GM10248 (cell line): ENCODE results near the gene BRD9.
"Not testable (repeated sequence)": the region's sequence is repeated elsewhere in the genome, so short reads cannot be mapped to it uniquely, and the experiment has no call there.

ENCODE experiments used
- CTCF ChIA-PET: fragments of 300-600 bp; sonication (Branson Sonifier 250); formaldehyde crosslinking; extraction: SDS; loops from one replicate; lab custom pipeline; 2021; ENCODE audit warnings: antibody characterized with exemption; lab: Yijun Ruan, JAX
- POLR2A ChIA-PET: fragments of 350-650 bp; sonication (Branson Sonifier 250); formaldehyde crosslinking; extraction: SDS; loops from one replicate; lab custom pipeline; 2020; ENCODE audit warnings: antibody characterized with exemption; lab: Yijun Ruan, JAX
- DNase-seq: peaks from one replicate; pipeline ENCODE4 v3.0.0; 2012; ENCODE audit errors: extremely low spot score
- TF ChIP-seq, protein P1 (sequence below): IDR thresholded peaks from 2 replicates; pipeline ENCODE4 v1.5.1; 2012; ENCODE audit warnings: mild to moderate bottlenecking, low read depth; ENCODE audit errors: extremely low read depth, missing control alignments, control extremely low read depth

Gene BRD9

DNA sequence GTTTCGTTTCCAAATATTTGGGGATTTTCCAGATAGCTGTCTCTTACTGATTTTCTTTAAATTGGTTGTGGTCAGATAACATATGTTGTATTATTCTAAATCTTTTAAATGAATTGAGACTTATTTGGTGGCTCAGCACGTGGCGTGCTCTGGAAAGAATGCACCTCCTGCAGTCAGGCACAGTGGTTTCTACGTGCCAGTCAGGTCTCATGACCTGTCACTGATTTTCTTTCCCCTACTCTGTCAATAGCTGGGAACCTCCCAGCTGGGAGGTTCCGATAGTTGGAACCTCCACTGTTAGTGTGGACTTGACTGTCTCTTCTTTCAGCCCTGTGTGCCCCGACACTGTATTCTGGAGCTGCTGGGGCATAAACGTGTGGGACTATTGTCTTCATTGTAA, 27.7 kb upstream of the BRD9 start:
- ChIA-PET CTCF (interaction anchor here (1.0 to 2.8 kb wide), 4 partner anchors 14 to 725 kb away, joined by 3 to 7 read pairs (median 6); no protein-coding TSS in a partner anchor), POLR2A (no interaction called here)
- TF ChIP-seq, protein P1, sequence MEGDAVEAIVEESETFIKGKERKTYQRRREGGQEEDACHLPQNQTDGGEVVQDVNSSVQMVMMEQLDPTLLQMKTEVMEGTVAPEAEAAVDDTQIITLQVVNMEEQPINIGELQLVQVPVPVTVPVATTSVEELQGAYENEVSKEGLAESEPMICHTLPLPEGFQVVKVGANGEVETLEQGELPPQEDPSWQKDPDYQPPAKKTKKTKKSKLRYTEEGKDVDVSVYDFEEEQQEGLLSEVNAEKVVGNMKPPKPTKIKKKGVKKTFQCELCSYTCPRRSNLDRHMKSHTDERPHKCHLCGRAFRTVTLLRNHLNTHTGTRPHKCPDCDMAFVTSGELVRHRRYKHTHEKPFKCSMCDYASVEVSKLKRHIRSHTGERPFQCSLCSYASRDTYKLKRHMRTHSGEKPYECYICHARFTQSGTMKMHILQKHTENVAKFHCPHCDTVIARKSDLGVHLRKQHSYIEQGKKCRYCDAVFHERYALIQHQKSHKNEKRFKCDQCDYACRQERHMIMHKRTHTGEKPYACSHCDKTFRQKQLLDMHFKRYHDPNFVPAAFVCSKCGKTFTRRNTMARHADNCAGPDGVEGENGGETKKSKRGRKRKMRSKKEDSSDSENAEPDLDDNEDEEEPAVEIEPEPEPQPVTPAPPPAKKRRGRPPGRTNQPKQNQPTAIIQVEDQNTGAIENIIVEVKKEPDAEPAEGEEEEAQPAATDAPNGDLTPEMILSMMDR, result no peak
- no peak for DNase-seq

DNA sequence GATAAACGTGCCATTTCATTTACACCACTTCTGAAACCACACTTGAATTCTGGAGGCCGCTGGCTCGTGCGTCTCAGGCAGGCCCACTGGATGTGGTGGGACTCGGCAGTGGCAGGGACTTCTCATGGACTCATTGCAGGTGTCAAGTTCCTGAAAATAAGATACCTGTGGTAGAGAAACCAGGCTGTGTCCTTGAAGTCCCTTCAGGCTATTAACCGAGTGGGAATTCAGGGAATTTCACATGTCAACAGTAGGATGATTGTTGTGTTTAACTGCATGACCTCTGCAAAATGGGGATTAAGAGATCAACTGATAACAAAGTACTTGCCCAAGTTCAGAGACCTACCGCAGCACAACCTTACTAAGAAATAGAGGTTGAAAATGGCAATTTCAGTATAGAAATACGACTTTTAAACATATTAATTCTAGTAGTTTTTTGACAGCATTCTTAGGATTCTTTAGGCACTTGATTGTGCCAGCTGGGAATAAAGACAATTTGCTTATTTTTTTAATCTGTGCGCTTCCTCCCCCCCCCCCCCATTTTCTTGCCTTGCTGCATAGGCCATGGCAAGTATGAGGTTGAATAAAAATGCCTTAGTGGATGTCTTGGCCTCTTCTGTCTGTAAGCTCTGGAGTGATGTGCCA, 26.9 kb upstream of the BRD9 start:
- TF ChIP-seq, protein P1, result no peak
- DNase-seq, result no peak
- ChIA-PET POLR2A (no interaction called here), CTCF (interaction anchor here (1.0 to 2.8 kb wide), 5 partner anchors 13 to 726 kb away, joined by 3 to 7 read pairs (median 6); no protein-coding TSS in a partner anchor)

DNA sequence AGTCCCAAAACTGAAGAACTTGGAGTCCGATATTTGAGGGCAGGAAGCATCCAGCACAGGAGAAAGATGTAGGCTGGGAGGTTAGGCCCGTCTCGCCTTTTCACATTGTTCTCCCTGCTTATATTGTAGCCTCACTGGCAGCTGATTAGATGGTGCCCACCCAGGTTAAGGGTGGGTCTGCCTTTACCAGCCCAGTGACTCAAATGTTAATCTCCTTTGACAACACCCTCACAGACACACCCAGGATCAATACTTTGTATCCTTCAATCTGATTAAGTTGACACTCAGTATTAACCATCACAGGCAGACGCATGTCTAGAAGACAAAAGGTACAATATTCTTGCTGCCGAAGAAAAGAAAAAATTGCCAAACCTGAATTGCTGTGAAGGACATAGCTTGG, 26.1 kb upstream of the BRD9 start:
- DNase-seq, POLR2A ChIA-PET: not testable (repeated sequence)
- CTCF ChIA-PET, result interaction anchor here (1.4 to 2.8 kb wide), 2 partner anchors 16 to 23 kb away, joined by 5 to 7 read pairs; no protein-coding TSS in a partner anchor

DNA sequence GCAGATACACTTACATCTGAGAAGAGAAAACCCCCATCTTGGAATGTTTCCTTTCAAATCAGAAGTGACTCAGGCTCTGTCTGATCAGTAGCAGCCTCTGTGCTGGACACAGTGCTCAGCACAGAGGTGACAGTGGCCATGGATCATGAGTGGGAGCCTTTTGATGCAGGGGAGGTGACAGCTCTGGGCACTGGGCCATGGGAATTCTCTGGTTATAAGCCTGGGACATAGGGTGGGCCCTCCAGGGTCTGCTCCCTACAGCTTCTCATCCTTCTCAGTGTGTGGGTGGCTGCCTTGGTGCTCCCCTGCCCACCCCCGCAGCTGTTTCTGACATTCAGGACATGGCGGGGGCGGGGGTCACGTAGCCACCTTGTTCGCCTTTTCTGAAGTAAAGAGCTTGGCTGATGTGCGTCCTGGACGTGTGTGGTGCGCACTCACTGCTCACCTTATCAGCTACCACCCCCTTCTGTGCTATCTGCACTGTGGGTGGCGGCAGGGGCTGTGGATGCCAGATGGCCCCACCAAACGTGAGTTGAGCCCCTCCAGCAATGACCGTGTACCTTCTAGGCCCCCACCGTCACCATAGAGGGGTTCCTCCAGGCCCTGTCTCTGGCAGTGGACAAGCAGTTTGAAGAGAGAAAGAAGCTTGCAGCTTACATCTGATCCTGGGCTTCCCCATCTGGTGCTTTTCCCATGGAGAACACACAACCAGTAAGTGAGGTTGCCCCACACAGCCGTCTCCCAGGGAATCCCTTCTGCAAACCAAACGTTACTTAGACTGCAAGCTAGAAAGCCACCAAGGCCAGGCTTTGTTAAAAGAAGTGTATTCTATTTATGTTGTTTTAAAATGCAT, 24.1 kb upstream of the BRD9 start:
- CTCF ChIA-PET, result interaction anchor here (1.1 to 1.3 kb wide), 2 partner anchors 13 to 15 kb away, joined by 5 read pairs; no protein-coding TSS in a partner anchor
- TF ChIP-seq, protein P1, result no peak
- POLR2A ChIA-PET, result no interaction called here
- DNase-seq, result no peak

DNA sequence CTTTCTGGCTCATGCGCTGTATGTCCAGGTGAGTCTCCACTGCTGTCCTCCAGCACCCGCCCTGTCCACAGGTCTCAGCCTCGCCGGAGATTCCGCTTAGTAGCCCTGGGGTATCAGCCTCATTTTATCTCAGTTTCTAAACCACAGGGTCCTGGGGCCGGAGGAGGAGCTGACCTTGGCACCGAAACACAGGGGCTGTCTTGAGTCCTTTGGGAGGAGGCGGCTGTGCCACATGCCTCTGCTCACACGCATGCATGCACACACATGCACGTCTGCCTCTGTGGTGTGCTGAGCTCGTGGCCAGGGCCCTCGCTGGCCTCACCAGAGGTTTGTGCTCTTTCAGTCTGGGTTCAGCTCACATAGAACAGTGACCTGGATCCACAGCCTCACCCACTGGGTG, 23.3 kb upstream of the BRD9 start:
- DNase-seq, result no peak
- ChIA-PET CTCF (interaction anchor here (1.1 to 1.3 kb wide), 2 partner anchors 13 to 14 kb away, joined by 5 read pairs; no protein-coding TSS in a partner anchor), POLR2A (no interaction called here)
- TF ChIP-seq, protein P1, result no peak

DNA sequence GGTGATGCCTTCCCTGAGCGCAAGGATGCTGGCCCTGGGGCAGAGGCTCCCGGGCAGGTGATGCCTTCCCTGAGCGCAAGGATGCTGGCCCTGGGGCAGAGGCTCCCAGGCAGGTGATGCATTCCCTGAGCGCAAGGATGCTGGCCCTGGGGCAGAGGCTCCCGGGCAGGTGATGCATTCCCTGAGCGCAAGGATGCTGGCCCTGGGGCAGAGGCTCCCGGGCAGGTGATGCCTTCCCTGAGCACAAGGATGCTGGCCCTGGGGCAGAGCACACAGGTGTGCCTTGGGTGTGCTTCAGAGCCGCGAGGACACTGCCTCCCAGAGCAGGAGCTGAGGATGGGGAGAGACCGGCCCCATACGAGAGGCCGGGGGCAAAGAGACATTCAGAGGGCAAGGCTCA, 22.7 kb upstream of the BRD9 start:
- DNase-seq, POLR2A ChIA-PET: not testable (repeated sequence)
- CTCF ChIA-PET, result interaction anchor here (1.3 kb wide), 1 partner anchor 14 kb away, joined by 5 read pairs; no protein-coding TSS in a partner anchor

DNA sequence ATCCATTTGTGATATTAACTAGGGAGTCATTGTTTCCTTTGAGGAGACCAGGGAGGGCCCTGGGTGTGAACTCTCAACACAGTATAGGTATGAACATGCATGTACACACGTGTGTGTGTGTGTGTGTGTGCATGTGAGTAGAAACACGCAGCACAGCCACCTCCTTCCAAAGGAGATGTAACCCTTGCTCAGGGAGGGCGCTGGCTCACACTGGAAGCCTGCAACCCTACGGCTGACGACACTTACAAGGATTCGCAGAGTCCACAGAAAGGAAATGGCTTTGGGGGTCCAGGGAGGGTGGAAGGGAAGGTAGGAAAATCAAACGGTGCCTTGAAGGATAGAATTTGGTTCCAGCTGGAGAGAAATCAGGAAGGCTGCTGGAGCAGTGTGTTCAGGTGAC, 22.0 kb upstream of the BRD9 start:
- ChIA-PET CTCF (interaction anchor here (1.7 kb wide), 1 partner anchor 11 kb away, joined by 7 read pairs; no protein-coding TSS in a partner anchor), POLR2A (no interaction called here)
- TF ChIP-seq, protein P1, result no peak
- DNase-seq, result no peak
